ENCODE data around the gene PTPRM.

Gene PTPRM

GRCh38 chr18:7896805-7897518, 329.8 kb downstream of the PTPRM start:
- no peak for DNase-seq (ENCODE audit: low spot score)

GRCh38 chr18:7898181-7898580, 331.1 kb downstream of the PTPRM start:
- DNase-seq (ENCODE audit: low spot score): no peak

GRCh38 chr18:7899078-7899477, 332.0 kb downstream of the PTPRM start:
- DNase-seq (ENCODE audit: low spot score): no peak

GRCh38 chr18:7900091-7900490, 333.0 kb downstream of the PTPRM start:
- DNase-seq (ENCODE audit: low spot score): no peak

GRCh38 chr18:7901657-7902056, 334.5 kb downstream of the PTPRM start:
- DNase-seq (ENCODE audit: low spot score): no peak

GRCh38 chr18:7902399-7902839, 335.3 kb downstream of the PTPRM start:
- no peak for DNase-seq (ENCODE audit: low spot score)

GRCh38 chr18:7904529-7904928, 337.4 kb downstream of the PTPRM start:
- no peak for DNase-seq (ENCODE audit: low spot score)

- DNase-seq (ENCODE audit: low spot score): no peak
Observed at GRCh38 chr18:7908681-7909299, 341.7 kb downstream of the PTPRM start.

- no peak for DNase-seq (ENCODE audit: low spot score)
Observed at GRCh38 chr18:7914834-7915670, 347.9 kb downstream of the PTPRM start.

- DNase-seq (ENCODE audit: low spot score): no peak
Observed at GRCh38 chr18:7918701-7919100, 351.6 kb downstream of the PTPRM start.

- DNase-seq (ENCODE audit: low spot score): no peak
Observed at GRCh38 chr18:7919565-7919964, 352.4 kb downstream of the PTPRM start.

- no peak for DNase-seq (ENCODE audit: low spot score)
Observed at GRCh38 chr18:7921938-7922587, 354.9 kb downstream of the PTPRM start.

GRCh38 chr18:7923105-7923504, 356.0 kb downstream of the PTPRM start:
- no peak for DNase-seq (ENCODE audit: low spot score)

GRCh38 chr18:7924616-7925015, 357.5 kb downstream of the PTPRM start:
- DNase-seq (ENCODE audit: low spot score): no peak

GRCh38 chr18:7926526-7926925, 359.4 kb downstream of the PTPRM start:
- DNase-seq (ENCODE audit: low spot score): no peak

- peak; percentile 40 for DNase-seq (ENCODE audit: low spot score)
Observed at GRCh38 chr18:7927119-7927518, 360.0 kb downstream of the PTPRM start.

- DNase-seq (ENCODE audit: low spot score): no peak
Observed at GRCh38 chr18:7931763-7932162, 364.6 kb downstream of the PTPRM start.

GRCh38 chr18:7937268-7937667, 370.2 kb downstream of the PTPRM start:
- no peak for DNase-seq (ENCODE audit: low spot score)

GRCh38 chr18:7939521-7939920, 372.4 kb downstream of the PTPRM start:
- DNase-seq (ENCODE audit: low spot score): no peak

- DNase-seq (ENCODE audit: low spot score): no peak
Observed at GRCh38 chr18:7940379-7940778, 373.3 kb downstream of the PTPRM start.

- no peak for DNase-seq (ENCODE audit: low spot score)
Observed at GRCh38 chr18:7940971-7941370, 373.9 kb downstream of the PTPRM start.

- no peak for DNase-seq (ENCODE audit: low spot score)
Observed at GRCh38 chr18:7941533-7941932, 374.4 kb downstream of the PTPRM start.
